GM20000 (cell line): Measurements from ENCODE around the gene ATP5F1D.
A peak's percentile ranks its signal among the peaks of the same experiment; 100 is the strongest.

Source experiments
- DNase-seq: peaks from one replicate; pipeline ENCODE4 v3.0.0; 2012; ENCODE audit warnings: low spot score
- CTCF ChIP-seq: IDR thresholded peaks from 2 replicates; pipeline ENCODE4 v1.5.1; 2012; ENCODE audit warnings: mild to moderate bottlenecking, control low read depth; ENCODE audit errors: extremely low read depth, missing control alignments

Gene ATP5F1D

GRCh38 chr19:1251330-1252220 is 10.0 kb downstream of the ATP5F1D start:
- TF ChIP-seq CTCF, result no peak
- peak; percentile 53 for DNase-seq

GRCh38 chr19:1252221-1252820 is 10.8 kb downstream of the ATP5F1D start:
- peak; percentile 72 for DNase-seq
- TF ChIP-seq CTCF, result no peak

GRCh38 chr19:1252821-1253513 is 11.4 kb downstream of the ATP5F1D start:
- DNase-seq, result peak; percentile 75
- TF ChIP-seq CTCF, result no peak

- no peak for TF ChIP-seq CTCF
- no peak for DNase-seq
These were observed 12.0 kb downstream of the ATP5F1D start for GRCh38 chr19:1253514-1254080.

GRCh38 chr19:1254081-1254527 is 12.6 kb downstream of the ATP5F1D start:
- no peak for DNase-seq
- no peak for TF ChIP-seq CTCF

GRCh38 chr19:1254530-1255185 is 13.1 kb downstream of the ATP5F1D start:
- TF ChIP-seq CTCF, result no peak
- DNase-seq, result no peak
